ENCODE data around the gene MAPK4. TPM values are rescaled to one million over a fixed set of nuclear protein-coding genes. Genes with fewer than 3 reads are reported as not detected.
"Not testable (repeated sequence)": the region's sequence is repeated elsewhere in the genome, so short reads cannot be mapped to it uniquely, and the experiment has no call there.

MAPK4 gene
- total RNA-seq, 5 donors from 2014 or later (not counting 1 experiment from before 2014, with no cell fraction given), result 0.06 TPM; not detected in 4

- H3K36me3 ChIP-seq (ENCODE audit: control insufficient read depth in 2 of 2, extremely low read depth in 1 of 2, insufficient read depth in 1 of 2, low read length in 1 of 2), result no peaks in the 10 kb centered on the region
- no peaks in the 10 kb centered on the region for H3K9me3 ChIP-seq
- no peak overlapping the region for H3K4me3 Mint-ChIP-seq
- no peak overlapping the region for H3K4me3 ChIP-seq (ENCODE audit: control insufficient read depth in 1 of 2, extremely low read depth in 1 of 2, low read length in 1 of 2)
- ChIA-PET CTCF (no interaction called here), POLR2A (no interaction called here)
- no peak overlapping the region for H3K27ac ChIP-seq (ENCODE audit: low read length)
- peaks cover 12 to 20% of the 10 kb centered on the region in 2 donors for H3K27me3 Mint-ChIP-seq
- H3K27me3 ChIP-seq (replicated peaks in 1 of 2; ENCODE audit: control insufficient read depth in 2 of 2, extremely low read depth in 1 of 2, insufficient read depth in 2 of 2, low read length in 1 of 2), result peaks cover 0 to 7% of the 10 kb centered on the region in 2 experiments
- no CpG with 5 or more reads among the region's 2 CpGs for WGBS (ENCODE audit: insufficient coverage)
- H3K36me3 Mint-ChIP-seq, result no peaks in the 10 kb centered on the region
- H3K9me3 Mint-ChIP-seq, result peaks cover 0 to 11% (median 9%) of the 10 kb centered on the region in 3 donors
- H3K27ac Mint-ChIP-seq, result no peak overlapping the region
- no peaks in the 10 kb centered on the region for H3K4me1 ChIP-seq (ENCODE audit: control insufficient read depth in 1 of 2, extremely low read depth in 1 of 2, insufficient read depth in 2 of 2, low read length in 2 of 2)
- DNase-seq, result no peak
- no peak for ATAC-seq (replicated peaks in 1 of 4)
- H3K4me1 Mint-ChIP-seq, result no peaks in the 10 kb centered on the region
Observed at GRCh38 chr18:50571606-50572005, 11.7 kb downstream of the MAPK4 start.

GRCh38 chr18:50573196-50573595 lies 13.3 kb downstream of the MAPK4 start:
- WGBS (ENCODE audit: insufficient coverage), result 100% methylated on average over 2 of the region's 3 CpGs
- ATAC-seq (replicated peaks in 1 of 4); H3K4me3 ChIP-seq (ENCODE audit: control insufficient read depth in 1 of 2, extremely low read depth in 1 of 2, low read length in 1 of 2); H3K4me1 Mint-ChIP-seq; H3K27ac ChIP-seq (ENCODE audit: low read length); H3K9me3 ChIP-seq; H3K27ac Mint-ChIP-seq; H3K27me3 ChIP-seq (replicated peaks in 1 of 2; ENCODE audit: control insufficient read depth in 2 of 2, extremely low read depth in 1 of 2, insufficient read depth in 2 of 2, low read length in 1 of 2); CTCF ChIA-PET; H3K36me3 ChIP-seq (ENCODE audit: control insufficient read depth in 2 of 2, extremely low read depth in 1 of 2, insufficient read depth in 1 of 2, low read length in 1 of 2); DNase-seq; POLR2A ChIA-PET; H3K4me3 Mint-ChIP-seq; H3K9me3 Mint-ChIP-seq; H3K36me3 Mint-ChIP-seq; H3K4me1 ChIP-seq (ENCODE audit: control insufficient read depth in 1 of 2, extremely low read depth in 1 of 2, insufficient read depth in 2 of 2, low read length in 2 of 2): not testable (repeated sequence)
- peaks cover 10 to 26% of the 10 kb centered on the region in 2 donors for H3K27me3 Mint-ChIP-seq

GRCh38 chr18:50573679-50574078 lies 13.8 kb downstream of the MAPK4 start:
- Mint-ChIP-seq H3K36me3 (no peaks in the 10 kb centered on the region), H3K27me3 (peaks cover 14 to 26% of the 10 kb centered on the region in 2 donors)

GRCh38 chr18:50578030-50578429 lies 18.1 kb downstream of the MAPK4 start:
- no peak for DNase-seq
- H3K27me3 Mint-ChIP-seq, result peaks cover 8 to 27% of the 10 kb centered on the region in 2 donors
- H3K27ac Mint-ChIP-seq, result no peak overlapping the region
- peaks cover 0 to 9% (median 2%) of the 10 kb centered on the region in 3 donors for H3K9me3 Mint-ChIP-seq
- Histone ChIP-seq H3K4me3 (ENCODE audit: control insufficient read depth in 1 of 2, extremely low read depth in 1 of 2, low read length in 1 of 2) (no peak overlapping the region), H3K27me3 (replicated peaks in 1 of 2; ENCODE audit: control insufficient read depth in 2 of 2, extremely low read depth in 1 of 2, insufficient read depth in 2 of 2, low read length in 1 of 2) (peaks cover 0 to 12% of the 10 kb centered on the region in 2 experiments), H3K9me3 (no peaks in the 10 kb centered on the region), H3K4me1 (ENCODE audit: control insufficient read depth in 1 of 2, extremely low read depth in 1 of 2, insufficient read depth in 2 of 2, low read length in 2 of 2) (no peaks in the 10 kb centered on the region), H3K36me3 (ENCODE audit: control insufficient read depth in 2 of 2, extremely low read depth in 1 of 2, insufficient read depth in 1 of 2, low read length in 1 of 2) (no peaks in the 10 kb centered on the region), H3K27ac (ENCODE audit: low read length) (no peak overlapping the region)
- ATAC-seq (replicated peaks in 1 of 4), result no peak
- no peak overlapping the region for H3K4me3 Mint-ChIP-seq
- 42% methylated on average over 6 of the region's 6 CpGs for WGBS (ENCODE audit: insufficient coverage)
- ChIA-PET POLR2A (no interaction called here), CTCF (no interaction called here)
- H3K4me1 Mint-ChIP-seq, result no peaks in the 10 kb centered on the region
- no peaks in the 10 kb centered on the region for H3K36me3 Mint-ChIP-seq

More at GRCh38 chr18:50573679-50574078, 13.8 kb downstream of the MAPK4 start:
- no peaks in the 10 kb centered on the region for H3K4me1 ChIP-seq (ENCODE audit: control insufficient read depth in 1 of 2, extremely low read depth in 1 of 2, insufficient read depth in 2 of 2, low read length in 2 of 2)
- Mint-ChIP-seq H3K27ac (no peak overlapping the region), H3K4me3 (no peak overlapping the region), H3K9me3 (peaks cover 0 to 8% (median 6%) of the 10 kb centered on the region in 3 donors), H3K4me1 (no peaks in the 10 kb centered on the region)
- no peaks in the 10 kb centered on the region for H3K36me3 ChIP-seq (ENCODE audit: control insufficient read depth in 2 of 2, extremely low read depth in 1 of 2, insufficient read depth in 1 of 2, low read length in 1 of 2)
- H3K9me3 ChIP-seq, result no peaks in the 10 kb centered on the region
- ATAC-seq (replicated peaks in 1 of 4) (no peak), DNase-seq (no peak)
- peaks cover 0 to 8% of the 10 kb centered on the region in 2 experiments for H3K27me3 ChIP-seq (replicated peaks in 1 of 2; ENCODE audit: control insufficient read depth in 2 of 2, extremely low read depth in 1 of 2, insufficient read depth in 2 of 2, low read length in 1 of 2)
- H3K27ac ChIP-seq (ENCODE audit: low read length), result no peak overlapping the region
- WGBS (ENCODE audit: insufficient coverage), result no CpG with 5 or more reads among the region's 3 CpGs
- H3K4me3 ChIP-seq (ENCODE audit: control insufficient read depth in 1 of 2, extremely low read depth in 1 of 2, low read length in 1 of 2), result no peak overlapping the region
- CTCF ChIA-PET, result no interaction called here
- POLR2A ChIA-PET, result no interaction called here

GRCh38 chr18:50578651-50579050 lies 18.8 kb downstream of the MAPK4 start:
- no peak overlapping the region for H3K27ac ChIP-seq (ENCODE audit: low read length)
- H3K4me3 ChIP-seq (ENCODE audit: control insufficient read depth in 1 of 2, extremely low read depth in 1 of 2, low read length in 1 of 2), result no peak overlapping the region
- Mint-ChIP-seq H3K9me3 (peaks cover 0 to 9% (median 2%) of the 10 kb centered on the region in 3 donors), H3K27me3 (peaks cover 8 to 27% of the 10 kb centered on the region in 2 donors), H3K36me3 (no peaks in the 10 kb centered on the region), H3K4me3 (no peak overlapping the region), H3K27ac (no peak overlapping the region), H3K4me1 (no peaks in the 10 kb centered on the region)
- no peaks in the 10 kb centered on the region for H3K9me3 ChIP-seq
- no peaks in the 10 kb centered on the region for H3K36me3 ChIP-seq (ENCODE audit: control insufficient read depth in 2 of 2, extremely low read depth in 1 of 2, insufficient read depth in 1 of 2, low read length in 1 of 2)
- POLR2A ChIA-PET, result no interaction called here
- CTCF ChIA-PET, result no interaction called here
- H3K4me1 ChIP-seq (ENCODE audit: control insufficient read depth in 1 of 2, extremely low read depth in 1 of 2, insufficient read depth in 2 of 2, low read length in 2 of 2), result no peaks in the 10 kb centered on the region
- peaks cover 0 to 9% of the 10 kb centered on the region in 2 experiments for H3K27me3 ChIP-seq (replicated peaks in 1 of 2; ENCODE audit: control insufficient read depth in 2 of 2, extremely low read depth in 1 of 2, insufficient read depth in 2 of 2, low read length in 1 of 2)
- ATAC-seq (replicated peaks in 1 of 4), result no peak
- DNase-seq, result no peak
- 67% methylated on average over 3 of the region's 3 CpGs for WGBS (ENCODE audit: insufficient coverage)

GRCh38 chr18:50579061-50579774 lies 19.3 kb downstream of the MAPK4 start:
- peaks cover 8 to 23% of the 10 kb centered on the region in 2 donors for H3K27me3 Mint-ChIP-seq
- ChIA-PET CTCF (no interaction called here), POLR2A (no interaction called here)
- peaks cover 0 to 9% (median 2%) of the 10 kb centered on the region in 3 donors for H3K9me3 Mint-ChIP-seq
- H3K4me3 ChIP-seq (ENCODE audit: control insufficient read depth in 1 of 2, extremely low read depth in 1 of 2, low read length in 1 of 2), result no peak overlapping the region
- H3K9me3 ChIP-seq, result no peaks in the 10 kb centered on the region
- H3K27ac Mint-ChIP-seq, result no peak overlapping the region
- no peaks in the 10 kb centered on the region for H3K4me1 ChIP-seq (ENCODE audit: control insufficient read depth in 1 of 2, extremely low read depth in 1 of 2, insufficient read depth in 2 of 2, low read length in 2 of 2)
- no peaks in the 10 kb centered on the region for H3K4me1 Mint-ChIP-seq
- no peaks in the 10 kb centered on the region for H3K36me3 ChIP-seq (ENCODE audit: control insufficient read depth in 2 of 2, extremely low read depth in 1 of 2, insufficient read depth in 1 of 2, low read length in 1 of 2)
- H3K27me3 ChIP-seq (replicated peaks in 1 of 2; ENCODE audit: control insufficient read depth in 2 of 2, extremely low read depth in 1 of 2, insufficient read depth in 2 of 2, low read length in 1 of 2), result peaks cover 0 to 9% of the 10 kb centered on the region in 2 experiments
- ATAC-seq (replicated peaks in 1 of 4), result no peak
- H3K4me3 Mint-ChIP-seq, result no peak overlapping the region
- DNase-seq, result no peak
- 100% methylated on average over 1 of the region's 3 CpGs for WGBS (ENCODE audit: insufficient coverage)
- H3K36me3 Mint-ChIP-seq, result no peaks in the 10 kb centered on the region
- H3K27ac ChIP-seq (ENCODE audit: low read length), result no peak overlapping the region
